Measurements from ENCODE around the gene EML4.

- no peak for TF ChIP-seq CTCF (IDR thresholded peaks at IDR 0.05)
- no peak for TF ChIP-seq POLR2A (IDR thresholded peaks at IDR 0.05)
- TF ChIP-seq EP300 (IDR thresholded peaks at IDR 0.05), result no peak
Measured at GRCh38 chr2:42382144-42382543, 213.0 kb downstream of the EML4 start.

All from tibial nerve (tissue), 4 donors.